HuH-7 (cell line): ENCODE results near the gene TEX13A.

ENCODE experiments used
- DNase-seq: peaks from one replicate; pipeline ENCODE4 v3.0.0; 2011; ENCODE audit warnings: low spot score

The TEX13A gene

DNA sequence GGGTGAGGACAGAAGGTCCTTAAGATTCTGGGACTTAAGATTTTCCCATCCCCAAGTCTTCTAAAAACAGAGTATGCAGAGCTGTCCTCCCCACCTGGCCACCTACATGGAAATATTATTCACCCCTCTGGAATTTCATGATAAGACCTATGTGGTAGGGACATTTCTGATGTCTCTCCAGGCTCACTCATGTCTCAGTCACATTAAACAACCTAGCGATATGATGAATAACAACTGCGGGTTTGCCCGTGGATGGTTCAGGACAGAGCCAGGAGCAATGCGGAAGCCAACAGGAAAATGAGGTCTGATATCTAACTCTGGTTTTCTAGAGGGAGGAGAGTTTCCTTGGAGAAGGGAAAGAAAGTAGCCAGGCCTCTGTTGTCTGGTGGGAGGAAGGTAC is 47.4 kb downstream of the TEX13A start:
- no peak for DNase-seq
